PC-3 (cell line): ENCODE measurements around the gene LRP5.

Experiments
- CTCF ChIP-seq: fragments of 300-600 bp; sonication (generic); conservative IDR thresholded peaks from 2 replicates; pipeline ENCODE4 v1.5.1; 2017; ENCODE audit warnings: antibody characterized with exemption, low read depth, mild to moderate bottlenecking, low read length
- EZH2 ChIP-seq: fragments of 300-600 bp; sonication (generic); IDR thresholded peaks from one replicate; pipeline ENCODE4 v1.6.1; 2017; ENCODE audit warnings: antibody characterized with exemption, mild to moderate bottlenecking, low read length; ENCODE audit not compliant: unreplicated experiment
- EZH2phosphoT487 ChIP-seq: fragments of 300-600 bp; sonication (generic); IDR thresholded peaks from 2 replicates; pipeline ENCODE4 v1.6.1; 2018; ENCODE audit warnings: mild to moderate bottlenecking, antibody characterized with exemption, low read length, borderline replicate concordance

- TF ChIP-seq CTCF (no peak), EZH2 (no peak), EZH2phosphoT487 (no peak)
Measured at GRCh38 chr11:68411501-68411991, 99.2 kb downstream of the LRP5 start.
